ENCODE measurements around the gene PRPF40B. TPM values are rescaled to one million over a fixed set of nuclear protein-coding genes. Genes with fewer than 3 reads are reported as not detected.

PRPF40B gene
- polyA plus RNA-seq, 1 experiment = 15.0 TPM

DNA sequence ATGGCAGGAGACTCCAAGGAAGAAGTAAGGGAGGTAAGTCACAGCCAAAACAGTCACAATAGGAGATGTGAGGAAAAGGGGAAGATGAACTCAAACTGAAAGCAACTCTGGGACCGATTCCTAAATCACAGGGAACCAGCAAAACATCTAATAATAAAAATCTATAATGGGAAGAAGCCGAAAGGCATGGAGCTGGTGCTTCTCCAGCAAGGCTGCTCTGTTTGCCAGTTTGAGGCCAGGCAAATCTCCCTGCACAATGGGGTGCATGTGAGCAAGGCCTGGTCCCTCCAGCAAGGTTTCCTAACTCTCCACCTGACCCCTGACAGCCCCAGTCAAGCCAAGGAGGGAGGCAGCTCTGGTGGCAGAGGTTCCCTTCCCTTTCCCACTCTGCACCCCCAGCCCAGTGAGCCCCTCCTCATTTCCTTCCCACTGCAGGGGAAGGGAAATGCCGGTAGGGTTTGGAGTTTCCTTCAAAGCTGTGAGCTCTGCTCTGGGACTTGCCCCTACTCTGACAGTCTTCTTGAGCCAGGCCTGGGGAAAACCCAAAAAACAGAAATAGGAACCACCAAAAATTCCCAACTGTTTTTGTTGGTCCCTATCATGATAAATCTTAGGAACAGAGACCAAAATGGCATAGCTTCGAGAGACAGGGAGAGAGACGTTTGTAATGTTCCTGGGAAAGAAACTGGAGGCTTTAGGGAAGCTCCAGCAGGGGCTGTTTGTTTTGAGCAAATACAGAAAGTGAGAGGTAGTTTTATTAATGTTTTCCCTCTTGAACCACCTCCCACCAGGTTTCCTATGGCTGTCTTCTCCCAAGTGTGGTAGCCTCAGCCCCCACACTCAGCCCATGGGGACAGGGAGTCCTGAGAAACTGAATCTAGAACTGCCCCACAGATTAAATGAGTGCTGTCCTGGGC is 49.2 kb downstream of the PRPF40B start:
- Histone ChIP-seq H3K36me3 (ENCODE audit: control insufficient read depth, insufficient read depth, low read length) (no peaks in the 10 kb centered on the region), H3K27me3 (ENCODE audit: control insufficient read depth, insufficient read depth, low read length) (no peaks in the 10 kb centered on the region), H3K4me3 (ENCODE audit: low read depth, low read length) (no peak overlapping the region)
- TF ChIP-seq, protein P1, sequence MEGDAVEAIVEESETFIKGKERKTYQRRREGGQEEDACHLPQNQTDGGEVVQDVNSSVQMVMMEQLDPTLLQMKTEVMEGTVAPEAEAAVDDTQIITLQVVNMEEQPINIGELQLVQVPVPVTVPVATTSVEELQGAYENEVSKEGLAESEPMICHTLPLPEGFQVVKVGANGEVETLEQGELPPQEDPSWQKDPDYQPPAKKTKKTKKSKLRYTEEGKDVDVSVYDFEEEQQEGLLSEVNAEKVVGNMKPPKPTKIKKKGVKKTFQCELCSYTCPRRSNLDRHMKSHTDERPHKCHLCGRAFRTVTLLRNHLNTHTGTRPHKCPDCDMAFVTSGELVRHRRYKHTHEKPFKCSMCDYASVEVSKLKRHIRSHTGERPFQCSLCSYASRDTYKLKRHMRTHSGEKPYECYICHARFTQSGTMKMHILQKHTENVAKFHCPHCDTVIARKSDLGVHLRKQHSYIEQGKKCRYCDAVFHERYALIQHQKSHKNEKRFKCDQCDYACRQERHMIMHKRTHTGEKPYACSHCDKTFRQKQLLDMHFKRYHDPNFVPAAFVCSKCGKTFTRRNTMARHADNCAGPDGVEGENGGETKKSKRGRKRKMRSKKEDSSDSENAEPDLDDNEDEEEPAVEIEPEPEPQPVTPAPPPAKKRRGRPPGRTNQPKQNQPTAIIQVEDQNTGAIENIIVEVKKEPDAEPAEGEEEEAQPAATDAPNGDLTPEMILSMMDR (IDR thresholded peaks at IDR 0.05; ENCODE audit: insufficient read depth, low read depth, low read length) = no peak
- ChIA-PET CTCF (interaction anchor here (1.1 to 4.2 kb wide), 9 partner anchors 9 to 35 kb away, joined by 3 to 23 read pairs (median 10); partner anchors contain the start of gene FMNL3), POLR2A (no interaction called here)
- no peak for DNase-seq (ENCODE audit: low read depth)

DNA sequence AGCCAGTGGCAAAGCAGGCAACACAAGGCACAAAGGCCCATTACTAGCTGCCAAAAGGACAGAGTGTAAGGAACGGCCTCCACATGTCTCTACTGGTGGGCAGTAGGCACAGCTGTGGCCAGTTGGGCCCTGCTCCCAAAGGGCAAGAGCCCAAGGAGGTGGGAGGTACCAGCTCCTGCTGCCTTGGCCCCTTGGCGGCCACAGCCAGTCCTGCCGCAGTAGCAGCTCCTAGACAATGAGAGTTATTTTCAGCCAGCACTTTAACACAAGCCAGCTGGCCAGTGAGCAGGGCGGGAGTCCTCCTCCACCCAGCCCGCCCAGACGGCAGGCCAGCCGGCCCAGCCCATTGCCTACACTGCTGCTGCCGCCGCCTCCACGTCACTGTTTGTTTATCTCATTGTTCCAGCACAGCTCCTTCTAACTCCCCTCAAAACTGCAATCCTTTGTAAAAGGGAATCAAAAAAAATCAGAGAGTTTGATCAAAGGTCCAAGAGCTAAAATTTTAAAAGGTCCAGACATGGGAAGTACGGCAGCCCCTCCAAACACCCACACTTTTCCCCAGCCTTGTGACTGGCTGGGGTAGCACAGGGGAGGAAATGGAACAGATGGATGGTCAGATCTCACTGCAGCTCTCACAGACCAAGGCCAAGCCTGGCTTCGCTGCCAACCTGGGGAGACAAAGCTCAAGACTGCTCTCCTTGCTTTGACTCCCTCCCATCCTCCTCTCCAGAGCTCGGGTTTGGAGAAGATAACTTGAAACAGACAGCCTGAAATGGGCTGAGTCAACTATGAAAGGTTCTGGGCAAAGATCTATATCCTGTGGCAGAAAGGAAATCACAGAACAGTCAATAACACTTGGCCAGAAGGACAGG is 50.3 kb downstream of the PRPF40B start:
- Histone ChIP-seq H3K4me3 (ENCODE audit: low read depth, low read length) (no peak overlapping the region), H3K36me3 (ENCODE audit: control insufficient read depth, insufficient read depth, low read length) (no peaks in the 10 kb centered on the region), H3K27me3 (ENCODE audit: control insufficient read depth, insufficient read depth, low read length) (no peaks in the 10 kb centered on the region)
- TF ChIP-seq, protein P1 (IDR thresholded peaks at IDR 0.05; ENCODE audit: insufficient read depth, low read depth, low read length) = peak; percentile 42
- CTCF ChIA-PET = interaction anchor here (0.8 to 4.2 kb wide), 14 partner anchors 9 to 105 kb away, joined by 3 to 23 read pairs (median 8); partner anchors contain the start of gene FMNL3
- POLR2A ChIA-PET = interaction anchor here (0.6 to 1.1 kb wide), 5 partner anchors 9 to 151 kb away, joined by 3 to 5 read pairs (median 4); partner anchors contain the start of gene TMBIM6
- peak; percentile 73 for DNase-seq (ENCODE audit: low read depth)

GRCh38 chr12:49674318-49674981 is 51.1 kb downstream of the PRPF40B start:
- DNase-seq (ENCODE audit: low read depth) = no peak
- POLR2A ChIA-PET = interaction anchor here (1.1 kb wide), 1 partner anchor 12 kb away, joined by 3 read pairs; no protein-coding TSS in a partner anchor
- TF ChIP-seq, protein P1 (IDR thresholded peaks at IDR 0.05; ENCODE audit: insufficient read depth, low read depth, low read length) = no peak
- Histone ChIP-seq H3K27me3 (ENCODE audit: control insufficient read depth, insufficient read depth, low read length) (no peaks in the 10 kb centered on the region), H3K4me3 (ENCODE audit: low read depth, low read length) (no peak overlapping the region), H3K36me3 (ENCODE audit: control insufficient read depth, insufficient read depth, low read length) (no peaks in the 10 kb centered on the region)
- CTCF ChIA-PET = interaction anchor here (0.9 to 4.2 kb wide), 12 partner anchors 10 to 33 kb away, joined by 3 to 23 read pairs (median 6); partner anchors contain the start of gene FMNL3

GRCh38 chr12:49675137-49675536 is 51.8 kb downstream of the PRPF40B start:
- POLR2A ChIA-PET = interaction anchor here (1.1 kb wide), 1 partner anchor 12 kb away, joined by 3 read pairs; no protein-coding TSS in a partner anchor
- no peak overlapping the region for H3K4me3 ChIP-seq (ENCODE audit: low read depth, low read length)
- CTCF ChIA-PET = interaction anchor here (0.8 to 4.2 kb wide), 10 partner anchors 9 to 66 kb away, joined by 3 to 23 read pairs (median 4); partner anchors contain the start of genes FMNL3 and TMBIM6
- H3K27me3 ChIP-seq (ENCODE audit: control insufficient read depth, insufficient read depth, low read length) = no peaks in the 10 kb centered on the region
- TF ChIP-seq, protein P1 (IDR thresholded peaks at IDR 0.05; ENCODE audit: insufficient read depth, low read depth, low read length) = no peak
- DNase-seq (ENCODE audit: low read depth) = no peak
- H3K36me3 ChIP-seq (ENCODE audit: control insufficient read depth, insufficient read depth, low read length) = no peaks in the 10 kb centered on the region

All from BJ (cell line).